WTC11 (cell line): Measurements from ENCODE around the gene LINC01488. TPM values are rescaled to one million over a fixed set of nuclear protein-coding genes. Genes with fewer than 3 reads are reported as not detected.

Experiments used
- ATAC-seq: fragments of 200-7000 bp; cut with Tn5 transposase; 2 replicates; pipeline ENCODE4 v1.10.0; 2021; ENCODE audit warnings: mild to moderate bottlenecking, moderate library complexity
- CTCF ChIA-PET: fragments of 300-600 bp; sonication (Branson Sonifier 250); formaldehyde crosslinking; loops from one replicate; lab custom pipeline; 2021; ENCODE audit warnings: antibody characterized with exemption; lab: Charles Lee
- POLR2A ChIA-PET: fragments of 350-600 bp; sonication (Branson Sonifier 250); formaldehyde crosslinking; loops from one replicate; lab custom pipeline; 2021; ENCODE audit warnings: antibody characterized with exemption; lab: Charles Lee
- DNase-seq: peaks from one replicate; pipeline ENCODE4 v3.0.0; 2021; ENCODE audit warnings: low spot score
- H3K27ac Mint-ChIP-seq: 2 replicates; pipeline ENCODE4 v1.8.0; 2021; ENCODE audit warnings: mixed read lengths
- H3K27me3 Mint-ChIP-seq: 2 replicates; pipeline ENCODE4 v1.8.0; 2021; ENCODE audit warnings: low read depth, mild to moderate bottlenecking, moderate library complexity, mixed read lengths
- H3K36me3 Mint-ChIP-seq: 2 replicates; pipeline ENCODE4 v1.8.0; 2021; ENCODE audit warnings: mixed read lengths
- H3K4me1 Mint-ChIP-seq: 2 replicates; pipeline ENCODE4 v1.8.0; 2022; ENCODE audit warnings: mixed read lengths
- H3K4me3 Mint-ChIP-seq: 2 replicates; pipeline ENCODE4 v1.8.0; 2021; ENCODE audit warnings: mild to moderate bottlenecking, moderate library complexity, mixed read lengths
- H3K9me3 Mint-ChIP-seq: 2 replicates; pipeline ENCODE4 v1.8.0; 2021; ENCODE audit warnings: mixed read lengths
- FOXJ3 ChIP-seq: sonication (generic); formaldehyde crosslinking; IDR thresholded peaks from 2 replicates; pipeline ENCODE4 v1.9.0; 2021; ENCODE audit warnings: missing genetic modification reagents, mild to moderate bottlenecking, borderline replicate concordance
- FOXK1 ChIP-seq: sonication (generic); formaldehyde crosslinking; IDR thresholded peaks from 2 replicates; pipeline ENCODE4 v1.8.0; 2022; ENCODE audit warnings: mild to moderate bottlenecking, moderate library complexity, missing genetic modification reagents
- GRHL2 ChIP-seq: fragments of 250-450 bp; sonication (Bioruptor Pico); IDR thresholded peaks from 2 replicates; pipeline ENCODE4 v1.8.0; 2022; ENCODE audit warnings: mild to moderate bottlenecking, moderate library complexity; ENCODE audit not compliant: insufficient replicate concordance, severe bottlenecking
- JUN ChIP-seq: sonication (generic); formaldehyde crosslinking; IDR thresholded peaks from 2 replicates; pipeline ENCODE4 v1.8.0; 2023; ENCODE audit warnings: mild to moderate bottlenecking, missing genetic modification reagents
- NFATC4 ChIP-seq: fragments of 250-450 bp; sonication (Bioruptor Pico); IDR thresholded peaks from 2 replicates; pipeline ENCODE4 v1.9.0; 2021; ENCODE audit warnings: mild to moderate bottlenecking
- NFYB ChIP-seq: sonication (generic); formaldehyde crosslinking; conservative IDR thresholded peaks from 2 replicates; pipeline ENCODE4 v1.8.0; 2022; ENCODE audit warnings: low read depth, missing genetic modification reagents
- NR2C2 ChIP-seq: sonication (generic); formaldehyde crosslinking; IDR thresholded peaks from 2 replicates; pipeline ENCODE4 v1.8.0; 2022; ENCODE audit warnings: mild to moderate bottlenecking, missing genetic modification reagents
- NR3C1 ChIP-seq: sonication (generic); formaldehyde crosslinking; conservative IDR thresholded peaks from 2 replicates; pipeline ENCODE4 v1.8.1; 2023; ENCODE audit warnings: low read depth, mild to moderate bottlenecking, missing genetic modification reagents
- SOX15 ChIP-seq: fragments of 250-450 bp; sonication (Bioruptor Pico); IDR thresholded peaks from 2 replicates; pipeline ENCODE4 v1.9.0; 2021; ENCODE audit warnings: mild to moderate bottlenecking
- TCF7 ChIP-seq: sonication (generic); formaldehyde crosslinking; IDR thresholded peaks from 2 replicates; pipeline ENCODE4 v1.8.0; 2022; ENCODE audit warnings: mild to moderate bottlenecking, low read depth, missing genetic modification reagents, moderate library complexity
- TEAD4 ChIP-seq: sonication (generic); formaldehyde crosslinking; IDR thresholded peaks from 2 replicates; pipeline ENCODE4 v1.8.0; 2022; ENCODE audit warnings: mild to moderate bottlenecking, missing genetic modification reagents
- ZNF138 ChIP-seq: sonication (generic); formaldehyde crosslinking; conservative IDR thresholded peaks from 2 replicates; pipeline ENCODE4 v1.8.1; 2022; ENCODE audit warnings: mild to moderate bottlenecking, moderate library complexity, missing genetic modification reagents
- ZNF219 ChIP-seq: sonication (generic); formaldehyde crosslinking; IDR thresholded peaks from 2 replicates; pipeline ENCODE4 v1.8.0; 2023; ENCODE audit warnings: missing genetic modification reagents, mild to moderate bottlenecking, borderline replicate concordance
- ZNF232 ChIP-seq: sonication (generic); formaldehyde crosslinking; IDR thresholded peaks from 2 replicates; pipeline ENCODE4 v1.8.0; 2022; ENCODE audit warnings: mild to moderate bottlenecking, missing genetic modification reagents
- ZNF317 ChIP-seq: sonication (generic); formaldehyde crosslinking; IDR thresholded peaks from 2 replicates; pipeline ENCODE4 v1.8.1; 2023; ENCODE audit warnings: low read depth, mild to moderate bottlenecking, moderate library complexity, missing genetic modification reagents, borderline replicate concordance
- ZNF396 ChIP-seq: fragments of 250-450 bp; sonication (Bioruptor Pico); IDR thresholded peaks from 2 replicates; pipeline ENCODE4 v1.8.0; 2021; ENCODE audit warnings: mild to moderate bottlenecking, moderate library complexity, borderline replicate concordance
- total RNA-seq: library from RNA; stranded (reverse); gene quantifications from 3 replicates; pipeline ENCODE4 v1.2.3, GENCODE V29; 2021
- TF ChIP-seq, protein P1 (sequence below): fragments of 250-450 bp; sonication (Bioruptor Pico); conservative IDR thresholded peaks from 2 replicates; pipeline ENCODE4 v1.9.0; 2021; ENCODE audit warnings: mild to moderate bottlenecking
- TF ChIP-seq, protein P2 (sequence below): sonication (generic); formaldehyde crosslinking; IDR thresholded peaks from 2 replicates; pipeline ENCODE4 v1.8.1; 2022; ENCODE audit warnings: mild to moderate bottlenecking, missing genetic modification reagents, moderate library complexity, borderline replicate concordance
- TF ChIP-seq, protein P3 (sequence below): sonication (generic); formaldehyde crosslinking; IDR thresholded peaks from 2 replicates; pipeline ENCODE4 v1.8.0; 2022; ENCODE audit warnings: missing genetic modification reagents
- TF ChIP-seq, protein P4 (sequence below): fragments of 200-600 bp; IDR thresholded peaks from 2 replicates; pipeline ENCODE4 v1.8.0; 2022; ENCODE audit warnings: antibody characterized with exemption
- TF ChIP-seq, protein P5 (sequence below): sonication (generic); formaldehyde crosslinking; conservative IDR thresholded peaks from 2 replicates; pipeline ENCODE4 v1.8.1; 2022; ENCODE audit warnings: mild to moderate bottlenecking, missing genetic modification reagents

The LINC01488 gene
- total RNA-seq, 1 experiment from 2014 or later: not detected

DNA sequence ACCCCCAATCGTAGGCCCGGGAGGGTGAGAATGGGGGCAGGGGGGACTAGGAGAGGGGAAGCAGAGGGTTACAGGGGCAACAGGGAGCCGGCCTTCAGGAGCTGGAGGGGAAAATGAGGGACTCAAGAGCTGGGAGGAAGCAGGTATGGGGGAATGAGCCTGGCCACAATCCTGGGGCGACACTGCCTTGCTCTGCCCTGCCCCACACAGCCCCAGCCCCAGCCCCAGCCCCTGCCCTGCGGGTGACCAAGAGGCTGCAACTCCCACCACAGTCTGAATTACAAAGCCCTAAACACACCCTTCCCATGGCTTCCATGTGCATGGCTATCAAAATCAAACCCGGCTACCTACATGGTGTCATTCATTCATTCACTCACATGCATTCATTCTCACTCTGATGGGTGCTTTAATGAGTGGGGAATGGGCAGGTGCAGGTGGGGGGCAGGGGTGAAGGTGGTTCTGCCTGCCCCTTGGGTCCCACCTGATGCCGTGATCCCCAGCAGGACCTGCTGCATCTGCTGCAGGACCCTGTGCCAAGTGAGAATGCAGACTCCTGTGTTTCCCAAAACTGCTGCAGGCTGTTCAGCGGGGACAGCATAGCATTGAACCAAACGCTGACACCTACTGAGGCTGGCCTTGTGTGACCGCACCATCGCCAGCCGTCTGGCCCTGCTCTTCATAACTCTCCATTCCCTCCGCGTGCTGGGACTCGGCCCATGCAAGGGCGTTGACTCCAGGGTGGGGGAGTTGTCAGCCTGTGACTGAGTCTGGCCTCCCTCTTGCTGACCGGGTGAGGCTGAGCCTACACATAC, 9.5 kb upstream of the LINC01488 start:
- H3K27ac Mint-ChIP-seq: no peak overlapping the region
- POLR2A ChIA-PET: no interaction called here
- peaks cover 25% of the 10 kb centered on the region for H3K27me3 Mint-ChIP-seq
- no peak for TF ChIP-seq FOXK1 (CRISPR knock-in tag)
- no peak for TF ChIP-seq ZNF396 (CRISPR knock-in tag)
- TF ChIP-seq, protein P1, sequence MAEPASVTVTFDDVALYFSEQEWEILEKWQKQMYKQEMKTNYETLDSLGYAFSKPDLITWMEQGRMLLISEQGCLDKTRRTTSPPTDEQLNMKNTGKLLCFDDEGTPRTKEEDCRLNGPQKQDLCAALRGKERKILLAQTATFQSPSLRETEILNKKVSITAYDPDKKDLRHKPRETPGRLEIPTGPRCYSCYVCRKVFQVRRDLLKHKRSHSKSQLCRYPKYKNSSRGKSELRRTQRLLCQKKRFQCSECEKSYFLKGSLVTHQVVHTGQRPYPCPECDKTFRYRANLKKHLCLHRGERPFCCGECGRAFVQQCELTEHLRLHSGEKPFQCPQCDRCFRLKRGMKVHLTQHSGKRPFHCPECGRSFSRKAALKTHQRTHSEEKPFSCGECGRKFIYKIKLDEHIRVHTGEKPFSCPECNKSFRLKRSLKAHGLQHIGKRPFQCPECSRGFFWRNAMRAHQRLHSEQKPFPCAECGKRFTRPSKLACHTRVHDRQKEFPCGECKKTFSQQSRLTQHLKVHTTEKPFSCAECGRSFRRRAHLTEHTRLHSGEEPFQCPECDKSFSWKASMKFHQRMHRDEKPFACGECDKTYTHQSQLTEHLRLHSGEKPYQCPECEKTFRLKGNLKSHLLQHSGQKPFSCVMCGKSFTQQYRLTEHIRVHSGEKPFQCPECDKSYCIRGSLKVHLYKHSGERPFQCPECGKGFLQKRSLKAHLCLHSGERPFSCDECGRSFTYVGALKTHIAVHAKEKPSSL: no peak
- no peak for TF ChIP-seq NFYB
- TF ChIP-seq, protein P2, sequence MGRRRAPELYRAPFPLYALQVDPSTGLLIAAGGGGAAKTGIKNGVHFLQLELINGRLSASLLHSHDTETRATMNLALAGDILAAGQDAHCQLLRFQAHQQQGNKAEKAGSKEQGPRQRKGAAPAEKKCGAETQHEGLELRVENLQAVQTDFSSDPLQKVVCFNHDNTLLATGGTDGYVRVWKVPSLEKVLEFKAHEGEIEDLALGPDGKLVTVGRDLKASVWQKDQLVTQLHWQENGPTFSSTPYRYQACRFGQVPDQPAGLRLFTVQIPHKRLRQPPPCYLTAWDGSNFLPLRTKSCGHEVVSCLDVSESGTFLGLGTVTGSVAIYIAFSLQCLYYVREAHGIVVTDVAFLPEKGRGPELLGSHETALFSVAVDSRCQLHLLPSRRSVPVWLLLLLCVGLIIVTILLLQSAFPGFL: no peak
- TF ChIP-seq FOXJ3 (CRISPR knock-in tag): no peak
- TF ChIP-seq ZNF232 (CRISPR knock-in tag): no peak
- TF ChIP-seq ZNF317: no peak
- TF ChIP-seq, protein P3, sequence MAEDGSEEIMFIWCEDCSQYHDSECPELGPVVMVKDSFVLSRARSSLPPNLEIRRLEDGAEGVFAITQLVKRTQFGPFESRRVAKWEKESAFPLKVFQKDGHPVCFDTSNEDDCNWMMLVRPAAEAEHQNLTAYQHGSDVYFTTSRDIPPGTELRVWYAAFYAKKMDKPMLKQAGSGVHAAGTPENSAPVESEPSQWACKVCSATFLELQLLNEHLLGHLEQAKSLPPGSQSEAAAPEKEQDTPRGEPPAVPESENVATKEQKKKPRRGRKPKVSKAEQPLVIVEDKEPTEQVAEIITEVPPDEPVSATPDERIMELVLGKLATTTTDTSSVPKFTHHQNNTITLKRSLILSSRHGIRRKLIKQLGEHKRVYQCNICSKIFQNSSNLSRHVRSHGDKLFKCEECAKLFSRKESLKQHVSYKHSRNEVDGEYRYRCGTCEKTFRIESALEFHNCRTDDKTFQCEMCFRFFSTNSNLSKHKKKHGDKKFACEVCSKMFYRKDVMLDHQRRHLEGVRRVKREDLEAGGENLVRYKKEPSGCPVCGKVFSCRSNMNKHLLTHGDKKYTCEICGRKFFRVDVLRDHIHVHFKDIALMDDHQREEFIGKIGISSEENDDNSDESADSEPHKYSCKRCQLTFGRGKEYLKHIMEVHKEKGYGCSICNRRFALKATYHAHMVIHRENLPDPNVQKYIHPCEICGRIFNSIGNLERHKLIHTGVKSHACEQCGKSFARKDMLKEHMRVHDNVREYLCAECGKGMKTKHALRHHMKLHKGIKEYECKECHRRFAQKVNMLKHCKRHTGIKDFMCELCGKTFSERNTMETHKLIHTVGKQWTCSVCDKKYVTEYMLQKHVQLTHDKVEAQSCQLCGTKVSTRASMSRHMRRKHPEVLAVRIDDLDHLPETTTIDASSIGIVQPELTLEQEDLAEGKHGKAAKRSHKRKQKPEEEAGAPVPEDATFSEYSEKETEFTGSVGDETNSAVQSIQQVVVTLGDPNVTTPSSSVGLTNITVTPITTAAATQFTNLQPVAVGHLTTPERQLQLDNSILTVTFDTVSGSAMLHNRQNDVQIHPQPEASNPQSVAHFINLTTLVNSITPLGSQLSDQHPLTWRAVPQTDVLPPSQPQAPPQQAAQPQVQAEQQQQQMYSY (CRISPR knock-in tag): no peak
- TF ChIP-seq, protein P4, sequence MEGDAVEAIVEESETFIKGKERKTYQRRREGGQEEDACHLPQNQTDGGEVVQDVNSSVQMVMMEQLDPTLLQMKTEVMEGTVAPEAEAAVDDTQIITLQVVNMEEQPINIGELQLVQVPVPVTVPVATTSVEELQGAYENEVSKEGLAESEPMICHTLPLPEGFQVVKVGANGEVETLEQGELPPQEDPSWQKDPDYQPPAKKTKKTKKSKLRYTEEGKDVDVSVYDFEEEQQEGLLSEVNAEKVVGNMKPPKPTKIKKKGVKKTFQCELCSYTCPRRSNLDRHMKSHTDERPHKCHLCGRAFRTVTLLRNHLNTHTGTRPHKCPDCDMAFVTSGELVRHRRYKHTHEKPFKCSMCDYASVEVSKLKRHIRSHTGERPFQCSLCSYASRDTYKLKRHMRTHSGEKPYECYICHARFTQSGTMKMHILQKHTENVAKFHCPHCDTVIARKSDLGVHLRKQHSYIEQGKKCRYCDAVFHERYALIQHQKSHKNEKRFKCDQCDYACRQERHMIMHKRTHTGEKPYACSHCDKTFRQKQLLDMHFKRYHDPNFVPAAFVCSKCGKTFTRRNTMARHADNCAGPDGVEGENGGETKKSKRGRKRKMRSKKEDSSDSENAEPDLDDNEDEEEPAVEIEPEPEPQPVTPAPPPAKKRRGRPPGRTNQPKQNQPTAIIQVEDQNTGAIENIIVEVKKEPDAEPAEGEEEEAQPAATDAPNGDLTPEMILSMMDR: no peak
- TF ChIP-seq NFATC4 (CRISPR knock-in tag): no peak
- no peak for TF ChIP-seq TCF7 (CRISPR knock-in tag)
- no peak for TF ChIP-seq NR2C2 (CRISPR knock-in tag)
- TF ChIP-seq, protein P5, sequence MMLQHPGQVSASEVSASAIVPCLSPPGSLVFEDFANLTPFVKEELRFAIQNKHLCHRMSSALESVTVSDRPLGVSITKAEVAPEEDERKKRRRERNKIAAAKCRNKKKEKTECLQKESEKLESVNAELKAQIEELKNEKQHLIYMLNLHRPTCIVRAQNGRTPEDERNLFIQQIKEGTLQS: no peak
- H3K4me1 Mint-ChIP-seq: peaks cover 18% of the 10 kb centered on the region
- peaks cover 9% of the 10 kb centered on the region for H3K36me3 Mint-ChIP-seq
- CTCF ChIA-PET: no interaction called here
- no peak for DNase-seq
- peak; percentile 33; the same call in 1 of the 2 replicates for ATAC-seq
- peaks cover 9% of the 10 kb centered on the region for H3K9me3 Mint-ChIP-seq
- H3K4me3 Mint-ChIP-seq: no peak overlapping the region

DNA sequence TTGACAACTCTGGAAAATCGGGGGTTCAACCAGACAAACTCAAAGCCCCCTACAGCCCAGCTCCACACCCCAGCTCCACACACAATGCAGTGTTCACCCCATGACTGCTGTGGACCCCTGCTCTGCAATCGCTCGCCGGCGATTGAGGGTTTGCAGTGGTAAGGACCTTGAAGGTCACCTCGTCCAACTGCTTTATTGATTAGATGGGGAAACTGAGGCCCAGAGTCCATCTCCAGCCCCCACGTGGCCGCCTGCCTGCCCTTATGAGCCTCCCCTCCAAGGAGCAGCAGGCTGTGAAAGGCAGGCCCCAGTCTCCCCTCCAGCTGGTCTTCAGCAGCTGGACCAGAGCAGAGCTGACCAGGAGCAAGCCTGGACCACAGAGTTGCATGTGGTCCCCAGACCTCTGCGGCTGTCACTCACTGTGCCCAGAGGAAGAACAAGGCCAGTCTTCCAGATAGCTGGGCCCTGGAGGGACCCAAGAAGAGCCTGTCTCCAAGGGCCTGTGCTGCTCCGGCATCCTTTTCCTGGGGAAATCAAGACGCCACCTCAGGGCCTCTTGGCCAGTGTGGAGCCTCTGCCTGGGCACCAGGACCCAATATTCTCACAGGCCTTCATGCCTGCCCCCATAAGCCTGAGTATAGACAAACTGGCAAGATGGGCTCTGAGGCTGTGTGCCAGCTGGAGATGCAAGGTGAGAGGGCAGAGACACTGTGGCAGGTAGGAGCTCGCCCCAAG, 8.8 kb upstream of the LINC01488 start:
- DNase-seq: no peak
- H3K27ac Mint-ChIP-seq: no peak overlapping the region
- no peak overlapping the region for H3K4me3 Mint-ChIP-seq
- ATAC-seq: no peak
- peaks cover 9% of the 10 kb centered on the region for H3K9me3 Mint-ChIP-seq
- CTCF ChIA-PET: no interaction called here
- peaks cover 9% of the 10 kb centered on the region for H3K36me3 Mint-ChIP-seq
- peaks cover 31% of the 10 kb centered on the region for H3K27me3 Mint-ChIP-seq
- POLR2A ChIA-PET: no interaction called here
- TF ChIP-seq JUN (CRISPR knock-in tag) (no peak), SOX15 (CRISPR knock-in tag) (no peak), ZNF138 (CRISPR knock-in tag) (no peak), TCF7 (CRISPR knock-in tag) (no peak), GRHL2 (no peak), FOXJ3 (CRISPR knock-in tag) (no peak), ZNF219 (CRISPR knock-in tag) (no peak), NR3C1 (CRISPR knock-in tag) (no peak), TEAD4 (CRISPR knock-in tag) (no peak)
- peaks cover 25% of the 10 kb centered on the region for H3K4me1 Mint-ChIP-seq
